Measurements from ENCODE around the gene GPX4. TPM values are rescaled to one million over a fixed set of nuclear protein-coding genes. Genes with fewer than 3 reads are reported as not detected.

Gene GPX4
- total RNA-seq, 2 donors from 2014 or later = 251 to 308 TPM

DNA sequence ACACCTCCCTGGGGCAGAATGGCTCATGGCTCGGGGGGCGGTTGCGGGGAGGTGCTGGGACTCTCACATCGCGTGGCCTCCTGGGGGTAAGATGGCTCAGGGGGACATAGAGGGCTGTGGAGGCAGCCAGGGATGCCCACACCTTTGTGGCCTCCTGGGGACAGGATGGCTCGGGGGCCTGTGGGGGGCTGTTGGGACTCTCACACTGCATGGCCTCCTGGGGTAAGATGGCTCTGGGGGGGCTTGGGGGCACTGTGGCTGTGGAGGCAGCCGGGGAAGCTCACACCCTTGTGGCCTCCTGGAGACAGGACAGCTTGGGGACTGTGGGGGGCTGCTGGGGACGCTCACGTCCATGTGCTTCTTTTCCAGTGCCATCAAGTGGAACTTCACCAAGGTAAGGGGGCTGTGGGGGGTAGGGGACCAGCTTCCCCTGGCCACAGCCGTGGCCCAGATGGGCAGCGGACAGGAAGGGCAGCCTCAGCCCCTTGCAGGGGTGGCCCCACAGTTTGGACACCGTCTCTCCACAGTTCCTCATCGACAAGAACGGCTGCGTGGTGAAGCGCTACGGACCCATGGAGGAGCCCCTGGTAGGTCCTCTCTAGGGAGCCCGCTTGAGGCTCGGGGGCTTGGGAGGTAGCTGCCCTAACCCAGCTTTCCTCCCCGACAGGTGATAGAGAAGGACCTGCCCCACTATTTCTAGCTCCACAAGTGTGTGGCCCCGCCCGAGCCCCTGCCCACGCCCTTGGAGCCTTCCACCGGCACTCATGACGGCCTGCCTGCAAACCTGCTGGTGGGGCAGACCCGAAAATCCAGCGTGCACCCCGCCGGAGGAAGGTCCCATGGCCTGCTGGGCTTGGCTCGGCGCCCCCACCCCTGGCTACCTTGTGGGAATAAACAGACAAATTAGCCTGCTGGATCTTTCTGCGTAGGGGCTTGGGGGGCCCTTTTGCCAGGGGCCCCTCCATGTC, 2.4 kb downstream of the GPX4 start:
- no peaks in the 10 kb centered on the region for H3K9me3 Mint-ChIP-seq
- H3K4me3 Mint-ChIP-seq = peak overlapping the region; percentile 60 to 62
- no peaks in the 10 kb centered on the region for H3K27me3 Mint-ChIP-seq (ENCODE audit: low read depth)
- peaks cover 0 to 2% of the 10 kb centered on the region in 2 donors for H3K36me3 Mint-ChIP-seq (ENCODE audit: insufficient read depth in 2 of 2)
- H3K4me1 Mint-ChIP-seq (ENCODE audit: low read depth) = peaks cover 24% of the 10 kb centered on the region
- no peak for DNase-seq
- H3K27ac Mint-ChIP-seq = peak overlapping the region; percentile 60
- ATAC-seq (replicated peaks in 1 of 2) = no peak

DNA sequence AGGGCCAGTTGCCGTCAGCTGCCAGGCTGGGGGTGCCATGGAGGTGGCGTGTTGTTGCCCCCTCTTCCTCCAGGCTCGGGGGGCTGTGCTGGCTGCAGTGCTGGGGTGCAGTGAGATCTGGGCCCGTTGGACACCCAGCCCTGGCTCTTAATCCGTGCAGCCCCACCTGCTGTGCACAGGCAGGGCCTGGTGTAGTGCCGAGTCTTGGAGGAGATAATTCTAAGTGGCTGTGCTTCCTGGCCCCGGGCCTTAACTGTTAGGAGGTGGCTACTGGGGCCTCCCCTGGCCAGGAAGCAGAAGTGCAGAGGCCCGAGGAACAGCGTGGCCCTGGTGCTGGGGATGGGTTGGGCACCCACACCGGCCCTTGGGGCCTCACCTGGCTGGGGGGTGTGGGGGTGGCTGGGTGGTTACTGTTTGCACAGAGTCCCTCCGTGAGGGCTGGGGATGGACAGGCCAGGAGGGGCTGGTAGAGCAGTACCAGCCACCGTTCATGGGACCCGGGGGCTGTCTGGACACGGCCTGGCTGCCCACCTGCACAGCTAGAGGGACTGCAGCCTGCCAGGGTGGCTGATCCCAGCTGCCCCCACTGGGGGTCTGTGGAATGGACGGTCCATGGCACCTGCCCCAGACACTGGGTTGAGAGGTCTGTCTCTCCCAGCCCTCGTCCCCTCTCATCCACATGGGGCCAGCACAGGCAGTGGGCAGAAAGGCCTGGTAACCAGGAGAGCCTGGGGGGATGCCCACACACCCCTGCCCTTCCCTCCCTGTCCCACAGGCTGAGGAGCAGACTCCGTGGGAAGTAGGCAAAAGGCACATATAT, 3.3 kb downstream of the GPX4 start:
- H3K9me3 Mint-ChIP-seq = no peaks in the 10 kb centered on the region
- H3K36me3 Mint-ChIP-seq (ENCODE audit: insufficient read depth in 2 of 2) = peaks cover 0 to 1% of the 10 kb centered on the region in 2 donors
- peaks cover 15% of the 10 kb centered on the region for H3K4me1 Mint-ChIP-seq (ENCODE audit: low read depth)
- no peak for DNase-seq
- H3K27me3 Mint-ChIP-seq (ENCODE audit: low read depth) = no peaks in the 10 kb centered on the region
- peak overlapping the region in 1 of 2 donors; percentile 32 for H3K4me3 Mint-ChIP-seq
- no peak overlapping the region for H3K27ac Mint-ChIP-seq
- ATAC-seq (replicated peaks in 1 of 2) = no peak

DNA sequence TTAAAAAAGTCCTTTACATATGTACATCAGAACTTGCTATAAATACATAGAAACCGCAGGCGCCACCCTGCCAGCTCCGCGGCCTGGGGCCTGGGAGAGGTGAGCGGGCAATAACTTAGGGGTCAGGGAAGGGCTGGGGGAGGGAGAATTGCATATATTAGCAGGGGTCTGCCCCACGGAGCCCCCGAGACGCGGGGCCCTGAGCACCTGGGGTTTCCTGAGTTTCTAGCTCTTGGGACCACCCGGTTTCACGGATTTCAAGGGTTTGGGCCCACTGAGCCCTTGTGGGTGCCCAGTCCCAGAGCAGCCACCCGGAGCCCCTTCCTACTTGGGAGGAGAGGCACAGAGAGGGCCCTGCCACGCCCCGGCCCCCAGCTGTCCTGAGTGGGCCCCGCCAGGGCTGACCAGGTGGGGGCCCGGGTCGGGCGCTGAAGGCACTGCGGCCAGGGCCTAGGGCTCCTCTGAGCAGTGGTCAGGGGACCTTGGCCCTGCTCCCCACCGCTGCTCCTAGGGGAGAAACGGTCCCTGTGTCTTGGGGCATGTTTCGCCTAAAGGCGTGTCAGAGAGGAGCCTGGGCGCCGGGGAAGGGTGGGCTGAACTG, 4.0 kb downstream of the GPX4 start:
- no peak for DNase-seq
- H3K27me3 Mint-ChIP-seq (ENCODE audit: low read depth) = no peaks in the 10 kb centered on the region
- no peaks in the 10 kb centered on the region for H3K9me3 Mint-ChIP-seq
- no peak overlapping the region for H3K4me3 Mint-ChIP-seq
- H3K27ac Mint-ChIP-seq = peak overlapping the region; percentile 42
- H3K36me3 Mint-ChIP-seq (ENCODE audit: insufficient read depth in 2 of 2) = peaks cover 0 to 3% of the 10 kb centered on the region in 2 donors
- H3K4me1 Mint-ChIP-seq (ENCODE audit: low read depth) = peaks cover 8% of the 10 kb centered on the region
- no peak for ATAC-seq (replicated peaks in 1 of 2)

DNA sequence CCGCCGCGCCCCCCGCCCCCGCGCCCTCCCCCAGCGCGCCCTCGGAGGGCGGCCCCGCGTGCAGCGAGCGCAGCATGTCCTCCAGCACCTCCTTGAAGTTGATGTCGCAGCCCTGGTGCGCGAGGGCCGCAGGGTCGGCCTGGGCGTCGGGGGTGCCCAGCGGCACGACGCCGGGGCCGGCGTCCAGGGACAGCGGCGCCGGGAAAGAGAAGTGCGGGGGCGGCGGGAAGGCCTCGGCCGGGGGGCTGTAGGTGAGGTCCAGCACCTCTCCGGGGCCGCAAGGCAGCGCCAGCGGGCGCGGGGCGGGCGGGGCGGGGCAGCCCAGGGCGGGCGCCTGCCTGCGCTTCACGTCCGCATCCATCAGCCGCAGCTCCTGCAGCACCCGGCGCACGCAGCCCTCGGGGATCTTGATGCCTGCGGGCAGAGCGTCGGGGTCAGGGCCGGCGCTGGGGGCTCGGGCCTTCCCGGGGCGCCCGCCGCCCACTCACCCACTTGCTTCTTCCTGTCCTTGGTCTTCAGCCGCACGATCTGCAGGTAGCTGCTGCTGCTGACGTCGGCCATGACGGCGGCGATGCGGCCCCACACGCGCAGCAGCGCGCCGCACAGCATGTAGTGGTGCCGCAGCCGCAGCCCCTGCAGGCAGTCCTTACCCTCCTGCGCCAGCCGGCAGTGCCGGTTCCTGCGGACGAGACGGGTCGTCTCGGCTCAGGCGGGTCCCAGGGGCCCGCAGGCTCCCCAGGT, 4.7 kb downstream of the GPX4 start:
- H3K36me3 Mint-ChIP-seq (ENCODE audit: insufficient read depth in 2 of 2) = peaks cover 0 to 3% of the 10 kb centered on the region in 2 donors
- ATAC-seq (replicated peaks in 1 of 2) (no peak), DNase-seq (no peak)
- no peak overlapping the region for H3K4me3 Mint-ChIP-seq
- H3K9me3 Mint-ChIP-seq = no peaks in the 10 kb centered on the region
- no peak overlapping the region for H3K27ac Mint-ChIP-seq
- H3K4me1 Mint-ChIP-seq (ENCODE audit: low read depth) = peaks cover 1% of the 10 kb centered on the region
- no peaks in the 10 kb centered on the region for H3K27me3 Mint-ChIP-seq (ENCODE audit: low read depth)

DNA sequence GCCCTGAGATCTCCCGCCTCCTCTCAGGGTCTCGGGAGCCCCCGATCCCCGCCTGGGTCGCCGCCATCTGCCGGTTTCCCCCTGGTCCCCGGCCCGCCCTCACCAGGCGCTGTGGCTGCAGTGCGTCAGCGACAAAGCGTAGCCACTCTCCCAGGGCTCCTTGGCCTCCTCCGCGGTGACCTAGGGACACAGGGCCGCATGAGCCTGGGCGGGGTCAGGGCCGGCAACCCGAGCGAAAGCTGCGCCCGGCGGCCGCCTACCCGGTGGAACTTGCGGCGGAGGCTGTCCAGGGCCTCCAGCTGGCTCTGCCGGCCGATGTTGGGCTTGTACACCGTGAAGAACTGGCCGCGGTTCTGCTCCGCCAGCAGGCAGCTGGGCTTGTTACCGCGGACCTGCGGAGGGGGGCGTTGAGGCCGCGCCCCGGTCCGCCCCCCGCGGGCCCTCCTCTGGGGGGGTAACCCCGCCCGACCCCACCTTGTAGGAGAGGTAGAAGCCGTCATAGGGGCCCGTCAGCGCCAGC, 5.3 kb downstream of the GPX4 start:
- Mint-ChIP-seq H3K36me3 (ENCODE audit: insufficient read depth in 2 of 2) (peaks cover 0 to 3% of the 10 kb centered on the region in 2 donors), H3K9me3 (no peaks in the 10 kb centered on the region), H3K27me3 (ENCODE audit: low read depth) (no peaks in the 10 kb centered on the region), H3K4me1 (ENCODE audit: low read depth) (no peaks in the 10 kb centered on the region), H3K27ac (no peak overlapping the region), H3K4me3 (no peak overlapping the region)
- DNase-seq = no peak
- ATAC-seq (replicated peaks in 1 of 2) = no peak

DNA sequence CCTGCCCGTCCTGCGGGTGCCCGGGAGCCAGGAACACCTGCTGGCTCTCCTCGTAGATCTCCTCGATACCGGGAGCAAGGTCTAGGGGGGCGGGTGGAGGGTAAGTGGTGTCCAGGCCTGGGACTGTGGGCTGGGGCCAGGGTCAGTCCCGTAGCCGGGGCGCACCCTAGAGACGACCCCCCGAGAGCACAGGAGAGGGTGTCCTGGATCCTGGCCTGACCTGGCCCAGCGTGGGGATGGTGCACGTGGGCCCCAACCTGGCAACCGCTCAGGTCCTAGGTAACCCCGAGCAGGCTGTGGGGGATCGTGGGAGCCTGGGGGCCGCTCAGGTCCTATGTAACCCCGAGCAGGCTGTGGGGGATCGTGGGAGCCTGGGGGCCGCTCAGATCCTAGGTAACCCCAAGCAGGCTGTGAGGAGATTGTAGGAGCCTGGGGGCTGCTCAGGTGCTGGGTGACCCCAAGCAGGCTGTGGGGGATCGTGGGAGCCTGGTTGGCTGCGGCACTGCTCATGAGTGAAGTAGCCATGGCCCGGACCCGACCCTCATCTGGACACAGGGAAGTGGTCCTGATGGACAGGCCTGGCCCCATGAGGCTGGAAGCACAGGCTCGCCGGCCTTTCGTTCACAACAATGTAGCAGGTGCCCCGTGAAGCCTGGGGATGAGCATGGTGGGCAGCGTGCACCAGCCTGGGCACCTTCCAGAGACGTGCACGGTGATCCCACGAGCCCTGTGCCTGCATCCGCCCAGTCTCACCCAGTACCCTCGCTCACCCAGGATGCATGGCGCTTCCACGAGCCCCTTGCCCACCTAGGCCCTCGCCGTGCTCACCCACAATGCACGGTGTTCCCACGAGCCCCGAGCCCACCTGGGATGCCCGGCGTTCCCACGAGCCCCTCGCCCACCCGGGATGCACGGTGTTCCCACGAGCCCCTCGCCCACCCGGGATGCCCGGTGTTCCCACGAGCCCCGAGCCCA, 6.2 kb downstream of the GPX4 start:
- Mint-ChIP-seq H3K36me3 (ENCODE audit: insufficient read depth in 2 of 2) (peaks cover 0 to 3% of the 10 kb centered on the region in 2 donors), H3K9me3 (no peaks in the 10 kb centered on the region), H3K27me3 (ENCODE audit: low read depth) (no peaks in the 10 kb centered on the region), H3K4me3 (no peak overlapping the region), H3K4me1 (ENCODE audit: low read depth) (no peaks in the 10 kb centered on the region), H3K27ac (no peak overlapping the region)
- no peak for DNase-seq
- no peak for ATAC-seq (replicated peaks in 1 of 2)

DNA sequence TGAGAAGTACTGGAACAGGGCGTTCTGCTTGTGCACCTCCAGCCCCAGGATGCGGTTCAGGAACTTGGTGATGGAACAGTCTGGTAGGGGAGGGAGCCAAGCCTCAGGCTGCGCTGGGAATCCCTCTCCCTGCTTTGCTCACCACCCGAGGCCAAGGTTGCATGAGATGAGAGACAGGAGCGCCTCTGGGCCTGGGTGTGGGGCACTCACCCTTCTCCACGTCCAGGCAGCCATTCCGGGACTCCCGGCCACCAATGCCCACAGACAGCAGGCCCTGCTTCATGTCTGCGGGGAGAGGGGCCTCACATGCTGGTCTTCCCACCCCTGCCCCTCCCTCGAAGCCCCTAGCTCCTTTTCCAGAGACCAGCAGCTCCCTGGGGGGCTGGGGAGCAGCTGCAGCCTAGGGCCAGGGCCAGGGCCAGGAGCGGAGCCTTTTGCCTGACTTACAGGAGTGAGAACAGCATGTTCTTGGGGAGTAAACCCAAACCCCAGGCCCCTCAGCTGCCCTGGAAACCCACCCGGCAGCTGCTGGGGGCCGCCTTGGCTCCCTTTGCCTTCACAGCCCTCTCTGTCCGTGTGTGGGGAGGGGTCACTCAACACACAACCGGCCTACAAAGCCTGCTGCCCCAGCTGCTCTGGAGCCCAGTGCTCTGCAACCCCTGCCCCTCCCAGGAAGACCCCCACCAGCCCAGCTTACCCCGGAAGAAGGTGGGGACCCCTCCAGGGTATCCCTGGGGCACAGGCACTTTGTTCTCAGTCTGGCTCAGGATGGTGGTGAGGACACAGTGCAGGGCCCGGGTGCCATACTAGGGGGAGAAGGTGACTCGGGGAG, 7.2 kb downstream of the GPX4 start:
- ATAC-seq (replicated peaks in 1 of 2) (no peak), DNase-seq (no peak)
- no peaks in the 10 kb centered on the region for H3K4me1 Mint-ChIP-seq (ENCODE audit: low read depth)
- no peak overlapping the region for H3K27ac Mint-ChIP-seq
- peaks cover 0 to 2% of the 10 kb centered on the region in 2 donors for H3K36me3 Mint-ChIP-seq (ENCODE audit: insufficient read depth in 2 of 2)
- H3K27me3 Mint-ChIP-seq (ENCODE audit: low read depth) = no peaks in the 10 kb centered on the region
- no peak overlapping the region for H3K4me3 Mint-ChIP-seq
- H3K9me3 Mint-ChIP-seq = no peaks in the 10 kb centered on the region

DNA sequence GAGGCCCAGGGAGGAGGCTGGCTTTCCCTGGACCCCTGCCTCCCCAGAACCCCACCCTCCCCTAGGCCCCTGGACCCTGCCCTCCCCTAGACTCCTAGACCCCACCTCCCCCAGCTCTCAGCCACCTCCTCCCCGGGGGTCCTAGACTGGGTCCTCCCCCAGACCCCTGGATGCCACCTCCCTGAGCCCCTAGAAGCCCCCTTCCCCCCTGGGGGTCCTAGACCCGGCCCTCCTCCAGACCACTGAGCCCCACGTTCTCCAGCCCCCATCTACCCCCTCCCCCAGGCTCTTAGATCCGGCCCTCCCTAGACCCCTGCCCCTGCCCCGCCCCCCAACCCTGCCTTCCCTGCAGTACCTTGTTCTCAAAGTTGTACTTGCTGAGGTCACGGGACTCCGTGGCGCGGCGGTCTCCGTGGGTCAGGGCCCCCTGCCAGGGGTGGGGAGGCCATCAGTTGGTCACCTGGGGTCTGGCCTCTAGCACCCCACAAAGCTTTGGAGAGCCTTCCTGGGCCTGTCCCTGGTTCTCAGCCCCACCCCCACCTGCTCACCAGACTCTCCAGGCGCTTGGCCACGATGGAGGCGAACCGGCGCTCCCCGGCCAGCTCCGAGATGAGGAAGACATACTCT, 8.0 kb downstream of the GPX4 start:
- Mint-ChIP-seq H3K36me3 (ENCODE audit: insufficient read depth in 2 of 2) (peaks cover 0 to 2% of the 10 kb centered on the region in 2 donors), H3K27me3 (ENCODE audit: low read depth) (no peaks in the 10 kb centered on the region), H3K4me3 (no peak overlapping the region)

DNA sequence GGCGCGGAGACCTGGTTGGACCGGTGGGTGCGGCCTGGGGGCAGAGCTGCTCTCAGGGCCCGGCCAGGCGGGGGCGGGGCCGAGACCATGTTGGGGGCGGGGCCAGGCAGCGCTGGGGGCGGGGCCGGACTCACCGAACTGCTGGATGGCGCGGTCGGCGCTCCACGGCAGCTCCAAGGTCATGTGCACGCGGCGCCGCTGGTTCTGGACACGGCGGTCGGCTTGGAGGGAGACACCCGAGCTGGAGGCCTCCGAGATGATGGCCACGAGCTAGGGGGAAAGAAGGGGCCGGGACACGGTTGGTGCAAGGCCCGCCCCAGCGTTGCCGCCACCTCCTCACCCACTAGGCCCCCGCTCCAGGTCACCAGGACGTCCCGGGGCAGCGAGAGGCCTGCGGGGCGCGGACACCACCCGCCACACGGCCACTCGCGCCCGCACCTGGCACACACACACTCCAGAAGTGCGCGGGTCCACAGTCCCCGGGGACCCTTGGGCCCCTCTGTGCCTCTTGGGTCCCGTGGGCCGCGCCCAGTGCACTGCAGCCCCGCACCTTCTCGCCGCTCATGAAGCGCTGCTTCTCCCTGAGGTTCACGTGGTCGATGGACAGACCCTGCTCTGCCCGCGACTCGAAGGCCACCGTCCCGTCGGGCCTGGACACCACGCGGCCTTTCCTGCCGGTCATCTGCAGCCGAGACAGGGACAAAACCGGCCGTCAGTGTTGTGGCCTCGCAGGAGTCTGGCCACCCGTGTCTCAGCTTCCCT, 8.7 kb downstream of the GPX4 start:
- H3K9me3 Mint-ChIP-seq = no peaks in the 10 kb centered on the region
- no peaks in the 10 kb centered on the region for H3K4me1 Mint-ChIP-seq (ENCODE audit: low read depth)
- no peak for ATAC-seq (replicated peaks in 1 of 2)
- no peak overlapping the region for H3K4me3 Mint-ChIP-seq
- H3K27ac Mint-ChIP-seq = no peak overlapping the region
- no peaks in the 10 kb centered on the region for H3K27me3 Mint-ChIP-seq (ENCODE audit: low read depth)
- H3K36me3 Mint-ChIP-seq (ENCODE audit: insufficient read depth in 2 of 2) = peaks cover 0 to 2% of the 10 kb centered on the region in 2 donors
- DNase-seq = no peak

More for the DNA sequence above, 8.0 kb downstream of the GPX4 start:
- no peak for ATAC-seq (replicated peaks in 1 of 2)
- Mint-ChIP-seq H3K4me1 (ENCODE audit: low read depth) (no peaks in the 10 kb centered on the region), H3K9me3 (no peaks in the 10 kb centered on the region), H3K27ac (no peak overlapping the region)
- no peak for DNase-seq
